OCI-LY1 (cell line): ENCODE data around the gene RAET1G.

ENCODE experiments used
- H2AFZ ChIP-seq: fragments of 200-600 bp; sonication (generic), shearing (Covaris generic); 2 replicates; pipeline ENCODE4 v1.6.0; 2014; ENCODE audit warnings: antibody characterized with exemption, mild to moderate bottlenecking, low read length
- H3F3A ChIP-seq: fragments of 200-600 bp; sonication (generic), shearing (Covaris generic); 2 replicates; pipeline ENCODE4 v1.6.0; 2014; ENCODE audit warnings: mild to moderate bottlenecking, antibody characterized with exemption, low read length, moderate library complexity; ENCODE audit not compliant: insufficient read depth
- H3K27ac ChIP-seq: fragments of 200-600 bp; sonication (generic); 2 replicates; pipeline ENCODE4 v1.5.1; 2014; ENCODE audit warnings: low read length, mixed run types, mild to moderate bottlenecking, low read depth; ENCODE audit not compliant: poor library complexity, severe bottlenecking
- H3K27me3 ChIP-seq: fragments of 200-600 bp; sonication (generic); 2 replicates; pipeline ENCODE4 v1.6.0; 2014; ENCODE audit warnings: antibody characterized with exemption, mild to moderate bottlenecking, low read length, moderate library complexity; ENCODE audit not compliant: insufficient read depth
- H3K36me3 ChIP-seq: fragments of 200-600 bp; sonication (generic); 2 replicates; pipeline ENCODE4 v1.6.1; 2014; ENCODE audit warnings: mild to moderate bottlenecking, antibody characterized with exemption, low read length, moderate library complexity, mixed read lengths; ENCODE audit not compliant: insufficient read depth
- H3K4me1 ChIP-seq: fragments of 200-600 bp; sonication (generic); 2 replicates; pipeline ENCODE4 v1.5.1; 2014; ENCODE audit warnings: mild to moderate bottlenecking, low read length, moderate library complexity; ENCODE audit not compliant: insufficient read depth, severe bottlenecking
- H3K4me2 ChIP-seq: fragments of 200-600 bp; sonication (generic), shearing (Covaris generic); 2 replicates; pipeline ENCODE4 v1.6.1; 2014; ENCODE audit warnings: low read length
- H3K4me3 ChIP-seq: fragments of 200-600 bp; sonication (generic); 2 replicates; pipeline ENCODE4 v1.5.1; 2014; ENCODE audit warnings: low read length, low read depth, mild to moderate bottlenecking, mixed read lengths; ENCODE audit not compliant: poor library complexity, severe bottlenecking
- H3K79me2 ChIP-seq: fragments of 200-600 bp; shearing (Covaris generic); 2 replicates; pipeline ENCODE4 v1.6.1; 2016; ENCODE audit warnings: mixed run types, low read length, mixed read lengths; ENCODE audit not compliant: insufficient read depth
- H3K9ac ChIP-seq: fragments of 200-600 bp; sonication (generic), shearing (Covaris generic); 2 replicates; pipeline ENCODE4 v1.6.1; 2014; ENCODE audit warnings: mild to moderate bottlenecking, low read length, mixed read lengths
- H3K9me2 ChIP-seq: fragments of 200-600 bp; sonication (generic), shearing (Covaris generic); 2 replicates; pipeline ENCODE4 v1.6.1; 2014; ENCODE audit warnings: low read depth, mild to moderate bottlenecking, low read length, mixed read lengths
- H3K9me3 ChIP-seq: fragments of 200-600 bp; shearing (Covaris generic); 2 replicates; pipeline ENCODE4 v1.6.1; 2014; ENCODE audit warnings: low read length, mixed read lengths
- H4K20me1 ChIP-seq: fragments of 200-600 bp; sonication (generic), shearing (Covaris generic); 2 replicates; pipeline ENCODE4 v1.6.0; 2016; ENCODE audit warnings: mild to moderate bottlenecking, low read length; ENCODE audit not compliant: insufficient read depth
- EZH2 ChIP-seq: fragments of 200-600 bp; sonication (generic), shearing (Covaris generic); IDR thresholded peaks from 2 replicates; pipeline ENCODE4 v1.8.0; 2017; ENCODE audit warnings: borderline replicate concordance, mixed run types, mild to moderate bottlenecking, antibody characterized with exemption, low read length, moderate library complexity, mixed read lengths
- TF ChIP-seq, protein P1 (sequence below): fragments of 200-600 bp; sonication (generic), shearing (Covaris generic); IDR thresholded peaks from 2 replicates; pipeline ENCODE4 v1.5.1; 2017; ENCODE audit warnings: mild to moderate bottlenecking, antibody characterized with exemption, low read length, moderate library complexity, mixed read lengths

RAET1G gene

DNA sequence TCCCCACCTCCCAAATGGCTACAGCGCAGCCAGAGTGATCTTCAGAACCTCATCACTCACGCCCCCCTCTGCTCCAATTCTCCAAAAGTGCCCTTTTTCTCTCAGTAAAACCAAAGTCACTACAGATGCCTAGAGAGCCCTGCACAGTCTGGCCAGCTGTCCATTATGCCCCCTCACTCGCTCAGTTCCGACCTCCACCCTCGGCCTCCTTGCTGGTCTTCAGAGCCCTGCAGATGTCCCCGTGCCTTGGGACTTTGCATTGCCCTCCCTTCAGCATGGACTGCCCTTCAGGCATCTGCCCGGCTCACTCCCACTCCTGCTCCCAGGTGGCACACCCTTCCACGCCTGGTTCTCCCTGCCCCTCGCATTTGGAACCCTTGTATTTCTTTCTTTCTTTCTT is 24.0 kb downstream of the RAET1G start:
- Histone ChIP-seq H3K9me2 (no peaks in the 10 kb centered on the region), H4K20me1 (no peaks in the 10 kb centered on the region), H3K27me3 (no peaks in the 10 kb centered on the region; the same call in 1 of the 2 replicates), H3K4me2 (no peak overlapping the region), H3K4me1 (no peaks in the 10 kb centered on the region), H2AFZ (no peak overlapping the region), H3K36me3 (no peaks in the 10 kb centered on the region), H3K4me3 (no peak overlapping the region), H3K9me3 (no peaks in the 10 kb centered on the region), H3F3A (no peaks in the 10 kb centered on the region), H3K79me2 (no peaks in the 10 kb centered on the region), H3K9ac (no peak overlapping the region), H3K27ac (no peak overlapping the region)
- TF ChIP-seq EZH2 = no peak
- TF ChIP-seq, protein P1, sequence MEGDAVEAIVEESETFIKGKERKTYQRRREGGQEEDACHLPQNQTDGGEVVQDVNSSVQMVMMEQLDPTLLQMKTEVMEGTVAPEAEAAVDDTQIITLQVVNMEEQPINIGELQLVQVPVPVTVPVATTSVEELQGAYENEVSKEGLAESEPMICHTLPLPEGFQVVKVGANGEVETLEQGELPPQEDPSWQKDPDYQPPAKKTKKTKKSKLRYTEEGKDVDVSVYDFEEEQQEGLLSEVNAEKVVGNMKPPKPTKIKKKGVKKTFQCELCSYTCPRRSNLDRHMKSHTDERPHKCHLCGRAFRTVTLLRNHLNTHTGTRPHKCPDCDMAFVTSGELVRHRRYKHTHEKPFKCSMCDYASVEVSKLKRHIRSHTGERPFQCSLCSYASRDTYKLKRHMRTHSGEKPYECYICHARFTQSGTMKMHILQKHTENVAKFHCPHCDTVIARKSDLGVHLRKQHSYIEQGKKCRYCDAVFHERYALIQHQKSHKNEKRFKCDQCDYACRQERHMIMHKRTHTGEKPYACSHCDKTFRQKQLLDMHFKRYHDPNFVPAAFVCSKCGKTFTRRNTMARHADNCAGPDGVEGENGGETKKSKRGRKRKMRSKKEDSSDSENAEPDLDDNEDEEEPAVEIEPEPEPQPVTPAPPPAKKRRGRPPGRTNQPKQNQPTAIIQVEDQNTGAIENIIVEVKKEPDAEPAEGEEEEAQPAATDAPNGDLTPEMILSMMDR = no peak

DNA sequence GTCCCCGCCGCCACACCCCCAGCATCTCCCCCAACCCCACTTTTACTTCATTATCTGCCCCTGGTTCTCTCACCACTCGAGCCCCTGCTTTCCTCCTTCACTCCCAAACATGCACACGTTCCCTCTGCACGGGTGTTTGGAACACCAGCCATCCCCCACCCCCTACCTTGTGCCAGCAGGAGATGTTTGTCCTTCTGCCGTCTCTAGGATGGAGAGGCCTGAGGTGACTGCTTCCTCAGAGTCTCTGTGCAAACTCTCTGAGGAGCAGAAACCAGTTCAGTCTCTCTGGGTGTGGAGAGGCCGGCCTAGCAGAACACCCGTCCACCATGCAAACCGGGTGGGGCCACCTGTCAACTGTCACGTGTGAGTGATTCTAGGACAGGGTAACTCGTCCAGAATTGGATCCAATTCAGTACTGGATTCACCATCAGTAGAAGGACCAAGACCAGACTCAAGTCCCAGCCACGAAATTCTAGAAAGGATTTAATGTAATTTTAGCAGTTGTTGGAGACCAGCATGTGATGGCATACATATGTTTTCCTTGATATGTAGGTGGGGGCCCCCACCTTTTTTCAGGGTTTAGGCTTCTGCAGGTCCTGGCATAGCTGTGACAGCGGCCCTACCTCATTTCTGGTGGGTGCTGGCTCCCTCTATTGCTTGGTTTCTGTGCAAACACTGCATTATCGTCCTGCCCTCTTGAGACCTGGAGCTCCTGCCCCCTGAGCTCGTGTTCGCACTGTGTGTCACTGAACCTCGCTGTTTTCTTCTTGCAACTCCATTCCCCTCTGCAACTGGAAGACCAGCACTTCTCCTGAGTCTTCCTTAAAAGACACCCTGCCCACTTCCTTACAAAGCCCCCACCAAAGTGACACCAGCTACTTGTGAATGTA is 24.8 kb downstream of the RAET1G start, which contains the start of gene RAET1E:
TSS of gene RAET1E (minus strand) at position 259 of the 890 bp plus-strand sequence. CDS start 7,212 bp downstream, outside the sequence.
- Histone ChIP-seq H3K9me2 (no peaks in the 10 kb centered on the region), H3K4me2 (no peak within 1 kb of the TSS), H4K20me1 (no peaks in the 10 kb centered on the region), H3K4me1 (no peaks in the 10 kb centered on the region), H3F3A (no peaks in the 10 kb centered on the region), H3K27ac (no peak within 1 kb of the TSS), H3K79me2 (no peaks in the 10 kb centered on the region), H3K36me3 (no peaks in the 10 kb centered on the region), H3K9ac (no peak within 1 kb of the TSS), H3K27me3 (no peaks in the 10 kb centered on the region; the same call in 1 of the 2 replicates), H3K9me3 (no peaks in the 10 kb centered on the region), H2AFZ (no peak within 1 kb of the TSS), H3K4me3 (no peak within 1 kb of the TSS)
- TF ChIP-seq, protein P1 = peak; percentile 21; the same call in 1 of the 2 replicates
- TF ChIP-seq EZH2 = no peak

DNA sequence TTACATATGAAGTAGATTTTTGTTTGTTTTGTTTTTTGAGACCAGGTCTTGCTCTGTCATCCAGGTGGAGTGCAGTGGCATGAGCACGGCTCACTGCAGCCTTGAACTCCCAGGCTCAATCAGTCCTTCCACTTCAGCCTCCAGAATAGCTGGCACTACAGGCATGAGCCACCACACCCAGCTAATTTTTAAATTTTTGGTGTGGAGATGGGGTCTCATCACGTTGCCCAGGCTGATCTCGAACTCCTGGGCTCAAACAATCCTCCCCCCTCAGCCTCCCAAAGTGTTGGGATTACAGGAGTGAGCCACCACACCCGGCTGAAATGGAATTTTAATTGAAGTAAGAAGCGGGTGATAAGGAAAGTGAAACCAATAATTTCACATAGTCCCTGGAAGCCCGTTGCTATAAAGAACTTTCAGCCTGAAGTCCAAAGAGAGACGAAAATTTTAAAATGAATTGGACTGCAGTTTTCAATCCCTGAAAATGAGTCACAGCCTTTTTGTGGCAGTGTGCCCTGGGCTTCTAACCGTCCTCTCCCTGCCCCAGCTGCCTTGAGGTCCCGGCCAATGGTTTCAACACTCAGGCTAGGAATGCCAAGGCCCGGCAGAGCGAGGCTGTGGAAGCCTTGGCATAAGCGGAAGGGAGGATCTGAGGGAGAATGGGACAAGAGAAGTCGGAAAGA is 25.8 kb downstream of the RAET1G start:
- Histone ChIP-seq H3K9ac (no peak overlapping the region), H3K27ac (no peak overlapping the region)

More for the DNA sequence above, 25.8 kb downstream of the RAET1G start:
- TF ChIP-seq, protein P1 = no peak
- no peak for TF ChIP-seq EZH2
- Histone ChIP-seq H2AFZ (no peak overlapping the region), H3K4me1 (no peaks in the 10 kb centered on the region), H3K36me3 (no peaks in the 10 kb centered on the region), H4K20me1 (no peaks in the 10 kb centered on the region), H3K79me2 (no peaks in the 10 kb centered on the region), H3K4me2 (no peak overlapping the region), H3F3A (no peaks in the 10 kb centered on the region), H3K27me3 (no peaks in the 10 kb centered on the region; the same call in 1 of the 2 replicates), H3K9me2 (no peaks in the 10 kb centered on the region), H3K4me3 (no peak overlapping the region), H3K9me3 (no peaks in the 10 kb centered on the region)
